HEK293 (cell line): ENCODE data around the gene ARHGEF37.
A peak's percentile ranks its signal among the peaks of the same experiment; 100 is the strongest.

ENCODE experiments used
- CTCF ChIA-PET: fragments of 350-600 bp; formaldehyde crosslinking; extraction: SDS; loops from one replicate; lab custom pipeline; 2021; ENCODE audit warnings: antibody characterized with exemption; lab: Yijun Ruan, JAX
- POLR2A ChIA-PET: fragments of 300-600 bp; formaldehyde crosslinking; extraction: SDS; loops from one replicate; lab custom pipeline; 2020; ENCODE audit warnings: antibody characterized with exemption, inconsistent platforms; lab: Yijun Ruan, JAX
- H3K27ac ChIP-seq: fragments of 200-500 bp; sonication (Bioruptor generic); 2 replicates; pipeline ENCODE4 v1.5.1; 2014; ENCODE audit warnings: low read depth, low read length, control low read depth, inconsistent platforms; ENCODE audit errors: extremely low read depth
- H3K36me3 ChIP-seq, 2 experiments: fragments of 200-500 bp in 1 of 2; sonication (Bioruptor generic) in 1 of 2; 1 replicate in 1 of 2; 2 replicates in 1 of 2; pipeline ENCODE4 v1.5.1; 2014 to 2017; ENCODE audit warnings: inconsistent platforms in 2 of 2, low read length in 2 of 2; ENCODE audit not compliant: control insufficient read depth in 2 of 2, insufficient read depth in 1 of 2
- H3K4me1 ChIP-seq: fragments of 200-500 bp; sonication (Bioruptor generic); 2 replicates; pipeline ENCODE4 v1.5.1; 2014; ENCODE audit warnings: mild to moderate bottlenecking, low read length, inconsistent platforms; ENCODE audit not compliant: control insufficient read depth, insufficient read depth
- H3K4me3 ChIP-seq: 2 replicates; pipeline ENCODE4 v1.5.1; 2011; ENCODE audit warnings: low read depth, mild to moderate bottlenecking, control low read depth, low read length, moderate library complexity
- H3K9me3 ChIP-seq: fragments of 200-500 bp; sonication (Bioruptor generic); 2 replicates; pipeline ENCODE4 v1.5.1; 2014; ENCODE audit warnings: low read depth, low read length, inconsistent platforms; ENCODE audit not compliant: control insufficient read depth, insufficient read depth
- AEBP2 ChIP-seq: fragments of 450-650 bp; formaldehyde crosslinking; IDR thresholded peaks from 2 replicates; pipeline ENCODE4 v1.5.1; 2016; ENCODE audit warnings: missing biosample characterization, missing genetic modification characterization, borderline replicate concordance
- KLF17 ChIP-seq: fragments of 450-650 bp; formaldehyde crosslinking; IDR thresholded peaks from 2 replicates; pipeline ENCODE4 v1.5.1; 2016; ENCODE audit warnings: missing biosample characterization, missing genetic modification characterization
- SETDB1 ChIP-seq: IDR thresholded peaks from one replicate; pipeline ENCODE4 v1.6.1; 2017; ENCODE audit warnings: mild to moderate bottlenecking, low read length, moderate library complexity, mixed read lengths; ENCODE audit not compliant: insufficient read length
- SP7 ChIP-seq: fragments of 450-650 bp; formaldehyde crosslinking; IDR thresholded peaks from 2 replicates; pipeline ENCODE4 v1.5.1; 2016; ENCODE audit warnings: missing biosample characterization, missing genetic modification characterization
- TRIM28 ChIP-seq: IDR thresholded peaks from 2 replicates; pipeline ENCODE4 v1.6.1; 2011; ENCODE audit warnings: low read length, control low read depth, borderline replicate concordance
- WT1 ChIP-seq: fragments of 450-650 bp; formaldehyde crosslinking; IDR thresholded peaks from 2 replicates; pipeline ENCODE4 v1.5.1; 2016; ENCODE audit warnings: missing biosample characterization, missing genetic modification characterization
- ZBTB20 ChIP-seq: fragments of 450-650 bp; formaldehyde crosslinking; IDR thresholded peaks from 2 replicates; pipeline ENCODE4 v1.5.1; 2016; ENCODE audit warnings: missing biosample characterization, missing genetic modification characterization
- ZFP37 ChIP-seq: fragments of 450-650 bp; formaldehyde crosslinking; IDR thresholded peaks from 2 replicates; pipeline ENCODE4 v1.5.1; 2016; ENCODE audit warnings: missing biosample characterization, missing genetic modification characterization
- ZNF366 ChIP-seq: fragments of 450-650 bp; formaldehyde crosslinking; conservative IDR thresholded peaks from 2 replicates; pipeline ENCODE4 v1.5.1; 2016; ENCODE audit warnings: missing biosample characterization, missing genetic modification characterization
- ZNF501 ChIP-seq: fragments of 450-650 bp; formaldehyde crosslinking; IDR thresholded peaks from 2 replicates; pipeline ENCODE4 v1.5.1; 2016; ENCODE audit warnings: missing biosample characterization, missing genetic modification characterization
- ZNF600 ChIP-seq: fragments of 450-650 bp; formaldehyde crosslinking; IDR thresholded peaks from 2 replicates; pipeline ENCODE4 v1.5.1; 2016; ENCODE audit warnings: missing biosample characterization, missing genetic modification characterization
- ZNF621 ChIP-seq: fragments of 450-650 bp; formaldehyde crosslinking; IDR thresholded peaks from 2 replicates; pipeline ENCODE4 v1.5.1; 2017; ENCODE audit warnings: missing biosample characterization, missing genetic modification characterization
- ZSCAN16 ChIP-seq: fragments of 450-650 bp; formaldehyde crosslinking; IDR thresholded peaks from 2 replicates; pipeline ENCODE4 v1.5.1; 2016; ENCODE audit warnings: missing biosample characterization, missing genetic modification characterization
- ZSCAN23 ChIP-seq: fragments of 450-650 bp; formaldehyde crosslinking; IDR thresholded peaks from 2 replicates; pipeline ENCODE4 v1.5.1; 2016; ENCODE audit warnings: missing biosample characterization, missing genetic modification characterization
- ZSCAN5A ChIP-seq: fragments of 450-650 bp; formaldehyde crosslinking; IDR thresholded peaks from 2 replicates; pipeline ENCODE4 v1.5.1; 2016; ENCODE audit warnings: missing biosample characterization, missing genetic modification characterization
- TF ChIP-seq, protein P1 (sequence below): fragments of 450-650 bp; formaldehyde crosslinking; IDR thresholded peaks from 2 replicates; pipeline ENCODE4 v1.5.1; 2016; ENCODE audit warnings: missing biosample characterization, missing genetic modification characterization
- TF ChIP-seq, protein P2 (sequence below): fragments of 450-650 bp; formaldehyde crosslinking; conservative IDR thresholded peaks from 2 replicates; pipeline ENCODE4 v1.5.1; 2016; ENCODE audit warnings: low read depth, missing biosample characterization, missing genetic modification characterization
- TF ChIP-seq, protein P3 (sequence below): fragments of 450-650 bp; formaldehyde crosslinking; IDR thresholded peaks from 2 replicates; pipeline ENCODE4 v1.5.1; 2017; ENCODE audit warnings: missing biosample characterization, missing genetic modification characterization

Gene ARHGEF37

GRCh38 chr5:149550594-149551226 is 30.6 kb upstream of the ARHGEF37 start:
- peak overlapping the region; percentile 94 for H3K4me3 ChIP-seq
- ChIA-PET POLR2A (interaction anchor here (0.6 to 4.5 kb wide), 17 partner anchors 7 to 230 kb away, joined by 3 to 33 read pairs (median 5); partner anchors contain the start of genes ARHGEF37, GRPEL2 and PCYOX1L), CTCF (interaction anchor here (0.6 to 2.2 kb wide), 17 partner anchors 12 to 169 kb away, joined by 3 to 13 read pairs (median 4); partner anchors contain the start of gene ARHGEF37)
- TF ChIP-seq, protein P1, sequence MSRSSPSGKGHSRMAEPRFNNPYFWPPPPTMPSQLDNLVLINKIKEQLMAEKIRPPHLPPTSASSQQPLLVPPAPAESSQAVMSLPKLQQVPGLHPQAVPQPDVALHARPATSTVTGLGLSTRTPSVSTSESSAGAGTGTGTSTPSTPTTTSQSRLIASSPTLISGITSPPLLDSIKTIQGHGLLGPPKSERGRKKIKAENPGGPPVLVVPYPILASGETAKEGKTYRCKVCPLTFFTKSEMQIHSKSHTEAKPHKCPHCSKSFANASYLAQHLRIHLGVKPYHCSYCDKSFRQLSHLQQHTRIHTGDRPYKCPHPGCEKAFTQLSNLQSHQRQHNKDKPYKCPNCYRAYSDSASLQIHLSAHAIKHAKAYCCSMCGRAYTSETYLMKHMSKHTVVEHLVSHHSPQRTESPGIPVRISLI (tag by site-specific recombination), result 0 out of 2 replicates have a peak, but pooled peaks have one; percentile 5
- TF ChIP-seq SETDB1 (no peak), ZNF501 (tag by site-specific recombination) (0 out of 2 replicates have a peak, but pooled peaks have one; percentile 16), AEBP2 (tag by site-specific recombination) (no peak), ZSCAN5A (tag by site-specific recombination) (no peak), ZBTB20 (tag by site-specific recombination) (peak; percentile 63), ZFP37 (tag by site-specific recombination) (peak; percentile 39; the same call in 1 of the 2 replicates), ZSCAN23 (no peak), ZSCAN16 (tag by site-specific recombination) (peak; percentile 11; the same call in 1 of the 2 replicates), ZNF621 (tag by site-specific recombination) (no peak)
- TF ChIP-seq, protein P2, sequence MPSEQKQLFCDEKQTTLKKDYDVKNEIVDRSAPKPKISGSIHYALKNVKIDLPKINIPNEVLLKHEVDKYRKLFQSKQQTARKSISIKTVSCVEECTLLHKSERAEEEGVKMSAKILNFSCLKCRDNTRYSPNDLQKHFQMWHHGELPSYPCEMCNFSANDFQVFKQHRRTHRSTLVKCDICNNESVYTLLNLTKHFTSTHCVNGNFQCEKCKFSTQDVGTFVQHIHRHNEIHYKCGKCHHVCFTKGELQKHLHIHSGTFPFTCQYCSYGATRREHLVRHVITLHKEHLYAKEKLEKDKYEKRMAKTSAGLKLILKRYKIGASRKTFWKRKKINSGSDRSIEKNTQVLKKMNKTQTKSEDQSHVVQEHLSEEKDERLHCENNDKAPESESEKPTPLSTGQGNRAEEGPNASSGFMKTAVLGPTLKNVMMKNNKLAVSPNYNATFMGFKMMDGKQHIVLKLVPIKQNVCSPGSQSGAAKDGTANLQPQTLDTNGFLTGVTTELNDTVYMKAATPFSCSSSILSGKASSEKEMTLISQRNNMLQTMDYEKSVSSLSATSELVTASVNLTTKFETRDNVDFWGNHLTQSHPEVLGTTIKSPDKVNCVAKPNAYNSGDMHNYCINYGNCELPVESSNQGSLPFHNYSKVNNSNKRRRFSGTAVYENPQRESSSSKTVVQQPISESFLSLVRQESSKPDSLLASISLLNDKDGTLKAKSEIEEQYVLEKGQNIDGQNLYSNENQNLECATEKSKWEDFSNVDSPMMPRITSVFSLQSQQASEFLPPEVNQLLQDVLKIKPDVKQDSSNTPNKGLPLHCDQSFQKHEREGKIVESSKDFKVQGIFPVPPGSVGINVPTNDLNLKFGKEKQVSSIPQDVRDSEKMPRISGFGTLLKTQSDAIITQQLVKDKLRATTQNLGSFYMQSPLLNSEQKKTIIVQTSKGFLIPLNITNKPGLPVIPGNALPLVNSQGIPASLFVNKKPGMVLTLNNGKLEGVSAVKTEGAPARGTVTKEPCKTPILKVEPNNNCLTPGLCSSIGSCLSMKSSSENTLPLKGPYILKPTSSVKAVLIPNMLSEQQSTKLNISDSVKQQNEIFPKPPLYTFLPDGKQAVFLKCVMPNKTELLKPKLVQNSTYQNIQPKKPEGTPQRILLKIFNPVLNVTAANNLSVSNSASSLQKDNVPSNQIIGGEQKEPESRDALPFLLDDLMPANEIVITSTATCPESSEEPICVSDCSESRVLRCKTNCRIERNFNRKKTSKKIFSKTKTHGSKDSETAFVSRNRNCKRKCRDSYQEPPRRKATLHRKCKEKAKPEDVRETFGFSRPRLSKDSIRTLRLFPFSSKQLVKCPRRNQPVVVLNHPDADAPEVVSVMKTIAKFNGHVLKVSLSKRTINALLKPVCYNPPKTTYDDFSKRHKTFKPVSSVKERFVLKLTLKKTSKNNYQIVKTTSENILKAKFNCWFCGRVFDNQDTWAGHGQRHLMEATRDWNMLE (tag by site-specific recombination), result no peak
- peaks cover 26 to 48% of the 10 kb centered on the region in 2 experiments for H3K36me3 ChIP-seq
- no peaks in the 10 kb centered on the region for H3K9me3 ChIP-seq
- H3K27ac ChIP-seq, result peak overlapping the region; percentile 97
- peaks cover 11% of the 10 kb centered on the region for H3K4me1 ChIP-seq

DNA sequence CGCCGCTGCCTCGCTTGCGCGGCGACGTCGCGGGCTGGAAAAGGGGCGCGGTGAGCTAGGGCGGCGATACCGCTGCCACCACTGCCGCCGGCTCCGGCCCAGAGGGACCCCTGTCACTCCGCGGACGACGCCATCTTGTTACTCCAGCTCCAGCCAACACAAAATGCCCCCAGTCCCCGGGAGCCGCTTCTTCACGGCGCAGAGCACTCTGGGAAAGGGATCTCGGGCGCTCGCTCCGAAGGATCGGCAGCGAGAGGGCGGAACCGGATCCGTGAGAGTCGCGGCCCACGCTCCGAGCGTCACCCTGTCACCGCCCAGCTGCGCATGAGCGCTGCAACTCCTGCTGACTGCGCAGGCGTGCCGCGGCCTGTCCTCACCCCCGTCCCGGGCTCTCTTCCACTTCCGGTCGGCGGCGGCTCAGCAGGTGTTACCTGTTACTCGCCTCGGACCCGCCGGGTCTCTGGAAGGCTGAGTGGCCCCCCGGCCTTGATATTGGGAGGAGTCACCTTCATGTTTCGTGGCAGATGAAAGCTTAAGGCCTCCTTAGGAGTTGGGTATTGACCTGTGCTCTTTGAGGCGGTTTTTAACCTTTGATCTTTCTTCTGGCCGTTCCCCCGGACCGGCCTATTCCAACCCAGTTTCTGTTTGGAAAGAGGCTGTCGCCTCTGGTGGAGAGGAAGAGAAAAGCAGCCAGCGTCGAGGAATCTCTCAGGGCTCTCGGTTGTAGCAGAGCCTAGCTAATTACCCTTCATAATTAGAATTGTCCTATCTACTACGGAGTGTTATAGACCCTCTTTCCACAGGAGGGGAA is 29.9 kb upstream of the ARHGEF37 start, which contains the start of gene CSNK1A1:
TSS of gene CSNK1A1 (minus strand) at position 213 of the 811 bp plus-strand sequence. CDS start 475 bp downstream, outside the sequence.
- Histone ChIP-seq H3K27ac (peak within 1 kb of the TSS; percentile 97), H3K4me3 (peak within 1 kb of the TSS; percentile 94), H3K4me1 (peaks cover 11% of the 10 kb centered on the region), H3K36me3 (peaks cover 20 to 41% of the 10 kb centered on the region in 2 experiments), H3K9me3 (no peaks in the 10 kb centered on the region)
- CTCF ChIA-PET, result interaction anchor here (0.6 to 2.2 kb wide), 27 partner anchors 9 to 1586 kb away, joined by 3 to 13 read pairs (median 4); partner anchors contain the start of gene ARHGEF37
- POLR2A ChIA-PET, result interaction anchor here (0.6 to 4.5 kb wide), 20 partner anchors 8 to 231 kb away, joined by 3 to 33 read pairs (median 4); partner anchors contain the start of genes ARHGEF37, GRPEL2 and PCYOX1L
- TF ChIP-seq SP7 (tag by site-specific recombination) (peak; percentile 79), ZNF600 (peak; percentile 98), ZNF366 (tag by site-specific recombination) (0 out of 2 replicates have a peak, but pooled peaks have one; percentile 17), KLF17 (tag by site-specific recombination) (peak; percentile 51), WT1 (tag by site-specific recombination) (0 out of 2 replicates have a peak, but pooled peaks have one; percentile 10), TRIM28 (no peak)
- TF ChIP-seq, protein P3, sequence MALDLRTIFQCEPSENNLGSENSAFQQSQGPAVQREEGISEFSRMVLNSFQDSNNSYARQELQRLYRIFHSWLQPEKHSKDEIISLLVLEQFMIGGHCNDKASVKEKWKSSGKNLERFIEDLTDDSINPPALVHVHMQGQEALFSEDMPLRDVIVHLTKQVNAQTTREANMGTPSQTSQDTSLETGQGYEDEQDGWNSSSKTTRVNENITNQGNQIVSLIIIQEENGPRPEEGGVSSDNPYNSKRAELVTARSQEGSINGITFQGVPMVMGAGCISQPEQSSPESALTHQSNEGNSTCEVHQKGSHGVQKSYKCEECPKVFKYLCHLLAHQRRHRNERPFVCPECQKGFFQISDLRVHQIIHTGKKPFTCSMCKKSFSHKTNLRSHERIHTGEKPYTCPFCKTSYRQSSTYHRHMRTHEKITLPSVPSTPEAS (tag by site-specific recombination), result 0 out of 2 replicates have a peak, but pooled peaks have one; percentile 9
- TF ChIP-seq, protein P1 (tag by site-specific recombination), result no peak
